GM21423 (cell line): ENCODE data around the gene IL21.
"Not testable (repeated sequence)": the region's sequence is repeated elsewhere in the genome, so short reads cannot be mapped to it uniquely, and the experiment has no call there.

ENCODE experiments used
- ATAC-seq: cut with Tn5 transposase; IDR thresholded peaks from one replicate; pipeline ENCODE4 v1.9.1; 2021; ENCODE audit warnings: mild to moderate bottlenecking, moderate library complexity; ENCODE audit not compliant: unreplicated experiment

The IL21 gene

GRCh38 chr4:122621016-122621507 is at the start of gene IL21:
TSS of gene IL21 (minus strand) at chr4:122621066. CDS start at chr4:122621011, 55 bp downstream.
- ATAC-seq = no peak

DNA sequence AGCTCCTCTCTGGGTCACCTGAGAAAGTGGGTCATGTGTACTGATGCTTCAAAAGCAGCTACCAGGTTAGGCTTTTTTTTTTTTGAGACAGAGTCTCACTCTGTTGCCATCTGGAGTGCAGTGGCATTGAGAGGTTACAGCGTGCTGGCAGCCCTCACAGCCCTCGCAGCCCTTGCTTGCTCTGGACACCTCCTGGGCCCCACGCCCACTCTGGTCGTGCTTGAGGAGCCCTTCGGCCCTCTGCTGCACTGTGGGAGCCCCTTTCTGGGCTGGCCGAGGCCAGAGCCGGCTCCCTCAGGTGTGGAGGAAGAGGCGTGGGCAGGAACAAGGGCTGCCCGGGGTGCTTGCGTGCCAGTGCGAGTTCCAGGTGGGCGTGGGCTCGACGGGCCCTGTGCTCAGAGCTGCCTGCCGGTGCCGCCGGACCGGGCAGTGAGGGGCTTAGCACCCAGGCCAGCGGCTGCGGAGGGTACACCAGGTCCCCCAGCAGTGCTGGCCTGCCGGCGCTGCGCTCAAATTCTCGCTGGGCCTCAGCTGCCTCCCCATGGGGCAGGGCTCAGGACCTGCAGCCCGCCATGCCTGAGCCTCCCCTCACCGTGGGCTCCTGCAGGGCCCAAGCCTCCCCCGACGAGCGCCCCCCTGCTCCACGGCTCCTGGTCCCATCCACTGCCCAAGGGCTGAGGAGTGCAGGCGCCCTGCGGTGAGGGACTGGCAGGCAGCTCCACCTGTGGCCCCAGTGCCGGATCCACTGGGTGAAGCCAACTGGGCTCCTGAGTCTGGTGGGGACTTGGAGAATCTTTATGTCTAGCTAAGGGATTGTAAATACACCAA is 49.3 kb upstream of the IL21 start:
- no peak for ATAC-seq

DNA sequence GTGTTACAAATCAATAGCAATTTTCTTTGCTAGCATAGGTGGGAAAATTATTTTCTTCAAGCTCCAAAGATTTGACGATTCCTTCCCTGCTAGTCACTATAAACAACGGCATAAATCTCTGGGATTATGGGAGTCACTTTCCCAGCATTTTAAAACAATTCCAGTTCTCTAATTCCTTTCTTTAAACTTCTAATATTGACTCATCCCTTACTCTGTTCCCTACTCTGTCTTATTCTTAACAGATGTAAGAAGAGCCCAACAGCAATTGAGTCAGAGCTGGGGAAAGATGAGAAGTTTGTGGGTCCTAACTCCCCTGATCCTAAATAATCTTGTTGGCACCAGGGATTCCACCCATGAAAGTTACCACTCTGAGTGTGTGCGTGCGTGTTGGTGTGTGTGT is 47.4 kb upstream of the IL21 start:
- ATAC-seq = no peak

DNA sequence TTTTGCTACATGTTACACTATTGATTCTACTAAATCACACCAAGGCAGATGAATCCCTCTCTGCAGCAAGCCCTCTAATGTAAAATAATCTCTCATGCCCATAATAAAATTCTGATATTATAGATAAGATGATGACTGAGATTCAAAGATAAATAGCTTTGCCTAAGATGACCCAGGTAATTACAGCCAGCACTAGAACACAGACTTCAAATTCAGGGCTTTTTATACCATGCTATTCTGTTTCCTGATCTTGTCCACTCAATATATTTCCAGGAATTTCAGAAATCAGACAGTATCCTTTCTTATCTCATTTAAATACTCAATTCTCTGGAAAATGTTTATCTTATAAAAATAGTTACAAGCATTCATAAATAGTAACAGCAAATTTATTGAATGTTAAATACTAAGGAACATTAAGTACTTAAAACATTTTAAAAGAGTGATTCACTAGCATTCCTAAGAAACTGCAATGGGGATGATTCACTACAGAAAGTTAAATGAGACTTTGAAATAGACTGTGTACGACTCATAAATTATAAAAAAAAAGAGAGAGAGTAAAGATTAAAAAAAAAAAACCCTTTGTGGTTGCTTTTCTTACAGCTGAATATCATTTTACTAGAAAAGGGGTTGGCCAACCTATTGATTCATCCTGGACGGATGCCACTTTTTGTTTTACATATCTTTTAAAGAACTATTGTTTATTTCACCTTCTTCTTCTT is 45.8 kb upstream of the IL21 start:
- ATAC-seq = no peak

DNA sequence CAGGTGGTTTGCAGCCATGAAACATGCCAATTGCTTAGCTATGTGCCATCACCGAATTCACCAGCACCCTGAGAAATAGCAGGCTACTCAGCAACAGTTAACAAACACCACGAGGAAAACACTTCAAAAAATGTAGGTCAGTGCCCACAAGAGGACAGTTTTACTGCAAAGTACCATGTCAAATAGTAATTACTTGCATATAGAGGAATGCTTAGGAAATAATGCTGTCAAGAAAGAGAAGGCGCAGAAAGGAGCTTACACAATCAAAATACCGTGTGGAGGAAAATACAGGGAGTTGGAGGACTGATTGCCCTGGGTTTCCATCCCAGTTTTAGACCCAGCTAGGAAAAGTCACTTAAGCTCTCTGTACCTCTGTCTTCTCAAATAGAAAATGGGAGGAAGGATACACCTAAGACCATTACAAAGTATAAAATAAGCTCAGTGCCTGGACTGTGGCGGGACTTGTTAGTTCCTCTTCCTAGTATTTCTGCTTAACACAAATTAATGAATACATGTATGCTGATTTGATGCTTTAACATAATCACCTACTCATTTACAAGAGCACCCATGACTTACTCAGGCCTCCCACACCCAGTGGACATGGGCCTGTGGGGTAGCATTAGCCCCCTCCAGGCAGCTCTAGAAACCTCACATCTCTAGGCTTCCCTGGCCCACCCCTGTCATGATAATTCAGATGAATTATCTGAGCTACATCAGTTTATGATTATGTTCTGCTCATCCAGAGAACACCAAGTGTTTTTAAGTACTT is 44.5 kb upstream of the IL21 start:
- no peak for ATAC-seq

GRCh38 chr4:122663814-122664610 is 43.1 kb upstream of the IL21 start:
- no peak for ATAC-seq

GRCh38 chr4:122663291-122663690 is 42.4 kb upstream of the IL21 start:
- no peak for ATAC-seq

- ATAC-seq = no peak
These were observed 41.8 kb upstream of the IL21 start for GRCh38 chr4:122662701-122663100.

- ATAC-seq = no peak
These were observed 40.6 kb upstream of the IL21 start for GRCh38 chr4:122661176-122662160.

DNA sequence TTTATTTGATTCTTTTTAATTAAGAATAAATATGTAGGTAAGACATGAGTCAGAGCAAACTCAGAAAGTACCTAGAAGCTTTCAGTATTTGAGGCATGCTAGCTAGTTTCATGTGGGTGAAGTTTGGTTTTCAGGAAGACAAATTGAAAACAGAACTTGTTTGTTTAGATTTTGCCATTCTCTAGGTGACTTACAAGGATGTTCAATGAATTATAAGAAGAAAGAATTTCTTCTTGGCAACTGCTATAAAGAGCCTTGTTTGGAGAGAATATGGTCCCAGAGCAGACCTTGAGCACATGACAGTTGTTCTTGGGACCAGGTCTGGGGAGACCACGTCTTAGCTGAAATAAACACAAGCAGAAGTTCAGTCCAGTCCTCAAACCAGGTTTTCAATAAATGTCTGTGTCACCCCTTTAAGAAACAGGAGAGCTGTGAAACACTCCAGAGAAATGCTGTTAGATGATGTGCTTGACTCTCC is 38.0 kb upstream of the IL21 start:
- ATAC-seq = peak; percentile 87

GRCh38 chr4:122658377-122658776 is 37.5 kb upstream of the IL21 start:
- no peak for ATAC-seq

- no peak for ATAC-seq
These were observed 36.7 kb upstream of the IL21 start for GRCh38 chr4:122657553-122657952.

DNA sequence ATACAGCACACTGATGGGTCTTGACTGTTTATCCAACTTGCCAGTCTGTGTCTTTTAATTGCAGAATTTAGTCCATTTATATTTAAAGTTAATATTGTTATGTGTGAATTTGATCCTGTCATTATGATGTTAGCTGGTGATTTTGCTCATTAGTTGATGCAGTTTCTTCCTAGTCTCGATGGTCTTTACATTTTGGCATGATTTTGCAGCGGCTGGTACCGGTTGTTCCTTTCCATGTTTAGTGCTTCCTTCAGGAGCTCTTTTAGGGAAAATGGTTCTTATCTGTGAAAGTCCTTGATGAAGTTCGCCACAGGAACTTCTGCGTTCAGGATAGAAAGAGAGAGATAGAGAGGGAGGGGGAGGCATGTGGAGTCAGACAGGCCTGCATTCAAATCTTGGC is 35.7 kb upstream of the IL21 start:
- ATAC-seq = not testable (repeated sequence)

- no peak for ATAC-seq
These were observed 31.5 kb upstream of the IL21 start for GRCh38 chr4:122652379-122652778.

DNA sequence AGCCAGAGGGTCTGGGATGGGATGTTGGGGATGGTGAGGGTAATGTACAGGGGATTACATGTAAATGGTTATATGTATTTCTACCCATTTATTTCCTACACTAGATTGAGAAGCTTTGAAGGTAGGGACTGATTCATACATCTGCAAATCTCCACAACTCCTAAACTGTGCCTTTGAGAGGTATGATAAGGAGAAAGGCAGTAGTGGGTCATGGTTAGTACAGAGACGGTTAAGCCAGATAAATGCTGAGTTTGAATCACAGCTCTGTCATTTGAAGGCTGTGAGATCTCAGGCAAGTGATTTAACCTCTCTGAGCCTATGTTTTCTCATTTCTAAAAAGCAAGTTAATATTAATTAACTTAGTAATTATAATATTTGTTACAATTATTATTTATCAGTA is 29.3 kb upstream of the IL21 start:
- no peak for ATAC-seq

DNA sequence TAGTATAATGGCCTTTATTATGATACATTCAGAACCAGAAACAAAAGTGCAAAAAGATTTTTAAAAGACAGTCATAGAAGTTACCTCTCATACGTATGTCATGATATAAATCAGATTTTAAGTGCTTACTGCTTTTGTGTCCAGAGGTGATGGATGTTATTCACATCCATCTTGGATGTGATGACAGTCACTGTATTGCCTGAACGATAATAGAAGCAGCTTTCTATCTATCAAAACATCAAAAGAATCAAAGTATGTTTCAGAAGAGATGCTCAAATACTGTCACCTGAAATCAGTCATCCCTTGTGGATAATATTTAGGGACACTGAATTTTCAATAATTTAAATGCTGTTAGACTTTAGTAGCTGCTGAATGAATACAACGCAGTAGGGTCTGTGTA is 26.8 kb upstream of the IL21 start:
- no peak for ATAC-seq

GRCh38 chr4:122643257-122643656 is 22.4 kb upstream of the IL21 start:
- no peak for ATAC-seq

GRCh38 chr4:122639181-122639580 is 18.3 kb upstream of the IL21 start:
- no peak for ATAC-seq

DNA sequence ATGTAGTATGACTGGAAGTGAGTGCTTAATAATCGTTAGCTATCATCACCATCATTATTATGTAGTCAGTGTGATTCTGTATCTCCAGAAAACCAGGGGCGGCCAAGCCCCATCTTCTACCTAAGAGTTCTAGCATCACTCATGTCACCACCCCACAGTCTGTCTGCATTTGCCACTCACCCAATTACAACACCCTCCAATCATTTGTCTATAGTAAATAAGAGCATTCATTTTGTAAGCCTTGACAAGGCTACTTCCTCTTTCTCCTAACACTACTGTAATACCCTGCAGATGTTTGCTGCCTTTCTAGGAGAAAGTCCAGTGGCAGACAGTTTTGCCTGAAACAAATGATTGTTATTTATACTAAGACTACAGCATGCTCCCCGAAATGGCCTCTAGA is 15.8 kb upstream of the IL21 start:
- no peak for ATAC-seq
